ENCODE measurements around the gene NUTM1. TPM values are rescaled to one million over a fixed set of nuclear protein-coding genes. Genes with fewer than 3 reads are reported as not detected.
"Not testable (repeated sequence)": the region's sequence is repeated elsewhere in the genome, so short reads cannot be mapped to it uniquely, and the experiment has no call there.

The NUTM1 gene
- total RNA-seq, 1 experiment from 2014 or later: 0.07 TPM

DNA sequence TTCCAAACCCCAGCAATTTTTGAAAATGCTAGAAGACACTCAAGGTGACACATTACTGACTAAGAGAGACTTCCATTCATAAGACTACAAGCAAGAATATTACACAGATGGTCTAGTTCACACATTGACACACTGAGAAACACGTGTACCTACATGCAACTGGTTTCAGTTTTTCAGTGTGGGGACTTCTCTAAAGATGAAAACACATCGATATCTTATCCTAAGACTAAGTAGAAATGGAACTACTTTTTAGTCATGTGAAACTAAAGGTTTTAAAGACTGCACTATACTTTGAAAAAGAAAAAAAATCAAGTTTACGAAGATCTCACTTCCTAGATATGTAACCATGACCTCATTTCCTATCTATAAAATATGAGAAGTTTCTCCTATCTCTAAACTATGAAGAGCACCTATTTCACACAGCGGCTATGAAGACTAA is 60.1 kb downstream of the NUTM1 start:
- RAD21 ChIA-PET (ENCODE audit: low non-redundant PET in 1 of 2, low total read pairs in 2 of 2, uncharacterized antibody in 2 of 2, unreplicated experiment in 2 of 2); H4K20me1 ChIP-seq (ENCODE audit: insufficient read depth); DNase-seq (ENCODE audit: low read depth, low spot score); intact Hi-C loops (cut with micrococcal nuclease); H3K4me1 ChIP-seq (ENCODE audit: control insufficient read depth in 1 of 2, insufficient read depth in 2 of 2, low read length in 2 of 2); ATAC-seq; H3K9me2 ChIP-seq (ENCODE audit: insufficient read depth); H3K4me2 ChIP-seq (ENCODE audit: low read length); H3K36me3 ChIP-seq (ENCODE audit: control insufficient read depth in 1 of 2, insufficient read depth in 2 of 2, low read length in 2 of 2); H3K4me3 ChIP-seq (replicated peaks in 1 of 2; ENCODE audit: low read depth in 1 of 2, low read length in 2 of 2); H3K9ac ChIP-seq (ENCODE audit: low read length); CTCF ChIA-PET; H3K27ac ChIP-seq (ENCODE audit: low read depth, low read length); H3K79me2 ChIP-seq (ENCODE audit: insufficient read depth, low read length); H2AFZ ChIP-seq (ENCODE audit: low read depth, low read length, poor library complexity, severe bottlenecking); H3K27me3 ChIP-seq (ENCODE audit: insufficient read depth, low read length); POLR2A ChIA-PET; H3K9me3 ChIP-seq (ENCODE audit: control insufficient read depth in 1 of 2, insufficient read depth in 1 of 2, low read depth in 1 of 2, low read length in 2 of 2); BruUV-seq (replicated peaks): not testable (repeated sequence)

DNA sequence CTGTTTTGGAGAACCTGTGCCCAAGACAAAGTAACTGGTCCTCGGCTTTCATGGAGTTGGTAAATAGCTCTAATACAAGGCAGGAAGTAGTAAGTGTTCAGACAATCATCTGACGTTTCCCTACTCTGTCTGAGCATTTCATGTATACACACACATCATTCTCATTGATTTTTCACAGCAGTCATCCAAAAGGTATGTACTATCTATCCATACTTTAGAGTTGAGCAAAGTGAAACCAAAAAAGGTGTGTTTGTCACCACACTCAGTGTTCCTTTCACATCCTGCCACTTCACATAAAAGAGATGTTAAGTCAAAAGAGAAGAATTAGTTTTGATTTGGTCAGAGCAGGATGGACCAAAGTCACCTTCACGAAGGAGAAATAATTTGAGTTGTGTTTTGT is 60.8 kb downstream of the NUTM1 start:
- H3K9ac ChIP-seq (ENCODE audit: low read length); intact Hi-C loops (cut with micrococcal nuclease); H3K36me3 ChIP-seq (ENCODE audit: control insufficient read depth in 1 of 2, insufficient read depth in 2 of 2, low read length in 2 of 2); H2AFZ ChIP-seq (ENCODE audit: low read depth, low read length, poor library complexity, severe bottlenecking); H4K20me1 ChIP-seq (ENCODE audit: insufficient read depth); H3K9me2 ChIP-seq (ENCODE audit: insufficient read depth); H3K4me1 ChIP-seq (ENCODE audit: control insufficient read depth in 1 of 2, insufficient read depth in 2 of 2, low read length in 2 of 2); ATAC-seq; H3K4me2 ChIP-seq (ENCODE audit: low read length); CTCF ChIA-PET; RAD21 ChIA-PET (ENCODE audit: low non-redundant PET in 1 of 2, low total read pairs in 2 of 2, uncharacterized antibody in 2 of 2, unreplicated experiment in 2 of 2); H3K4me3 ChIP-seq (replicated peaks in 1 of 2; ENCODE audit: low read depth in 1 of 2, low read length in 2 of 2); POLR2A ChIA-PET; BruUV-seq (replicated peaks); H3K27ac ChIP-seq (ENCODE audit: low read depth, low read length); H3K9me3 ChIP-seq (ENCODE audit: control insufficient read depth in 1 of 2, insufficient read depth in 1 of 2, low read depth in 1 of 2, low read length in 2 of 2); DNase-seq (ENCODE audit: low read depth, low spot score); H3K27me3 ChIP-seq (ENCODE audit: insufficient read depth, low read length); H3K79me2 ChIP-seq (ENCODE audit: insufficient read depth, low read length): not testable (repeated sequence)

MicroRNAs encoded within 50 kb of the gene (microRNA counts, 767-probe panel; counts per million panel counts)
- microRNA hsa-miR-1233: not detected

Small RNA genes within 50 kb of the gene (microRNA-seq; reads per million reads assigned to microRNA genes)
- gene MIR1233-1 (ENCODE audit: borderline number of aligned reads): not detected

Other genes with a start within 250 kb of the NUTM1 start
- 38.7 TPM for gene EMC7, start 241.5 kb upstream of the NUTM1 start, total RNA-seq (2021; ENCODE audit: unreplicated experiment)
- 0.96 TPM for gene PGBD4, start 241.2 kb upstream of the NUTM1 start, total RNA-seq (2021; ENCODE audit: unreplicated experiment)
- 40.5 TPM for gene KATNBL1, start 133.2 kb upstream of the NUTM1 start, total RNA-seq (2021; ENCODE audit: unreplicated experiment)
- gene EMC4, start 118.3 kb upstream of the NUTM1 start, total RNA-seq (2021; ENCODE audit: unreplicated experiment): 101 TPM
- 15.1 TPM for gene SLC12A6, start 5.5 kb upstream of the NUTM1 start, total RNA-seq (2021; ENCODE audit: unreplicated experiment)
- gene NOP10, start 179 bp upstream of the NUTM1 start, total RNA-seq (2021; ENCODE audit: unreplicated experiment): 216 TPM
- gene LPCAT4, start 23.9 kb downstream of the NUTM1 start, total RNA-seq (2021; ENCODE audit: unreplicated experiment): 77.1 TPM
- 37.2 TPM for gene GOLGA8A, start 94.5 kb downstream of the NUTM1 start, total RNA-seq (2021; ENCODE audit: unreplicated experiment)
- 69.9 TPM for gene GOLGA8B, start 240.3 kb downstream of the NUTM1 start, total RNA-seq (2021; ENCODE audit: unreplicated experiment)

All from HCT116 (cell line).